HG03159 (cell line): ENCODE measurements around the gene TRIO.

ENCODE experiments used
- ATAC-seq: cut with Tn5 transposase; IDR thresholded peaks from one replicate; pipeline ENCODE4 v1.9.1; 2021; ENCODE audit warnings: mild to moderate bottlenecking, moderate library complexity; ENCODE audit not compliant: unreplicated experiment

The TRIO gene

DNA sequence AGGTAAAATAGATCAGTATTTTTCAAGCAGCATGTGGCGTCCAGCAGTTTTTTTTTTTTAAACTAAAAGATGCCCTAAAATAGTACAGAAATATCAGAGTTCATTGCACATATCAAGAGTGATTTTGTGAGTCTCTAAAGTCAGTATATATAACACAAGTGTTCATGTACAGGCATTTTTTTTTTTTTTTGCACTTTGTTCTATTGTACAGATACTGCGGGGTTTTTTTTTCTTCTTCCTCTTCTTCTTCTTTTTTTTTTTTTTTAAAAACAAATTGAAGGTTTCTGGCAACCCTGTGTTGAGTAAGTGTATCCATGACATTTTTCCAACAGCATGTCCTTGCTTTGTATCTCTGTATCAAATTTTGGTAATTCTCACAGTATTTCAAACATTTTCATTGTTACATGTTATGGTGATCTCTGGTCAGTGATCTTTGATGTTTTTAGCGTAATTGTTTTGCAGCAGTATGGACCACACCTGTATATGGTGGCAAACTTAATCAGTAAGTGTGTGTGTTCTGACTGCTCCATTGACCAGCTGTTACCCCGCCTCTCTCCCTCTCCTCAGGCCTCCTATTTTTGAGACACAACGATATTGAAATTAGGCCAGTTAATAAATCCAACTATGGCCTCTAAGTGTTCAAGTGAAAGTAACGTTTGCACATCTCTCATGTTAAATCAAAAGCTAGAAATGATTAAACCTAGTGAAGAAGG is 76.8 kb downstream of the TRIO start:
- ATAC-seq, result no peak

- ATAC-seq, result no peak
Measured at GRCh38 chr5:14220642-14221041, 77.5 kb downstream of the TRIO start.

DNA sequence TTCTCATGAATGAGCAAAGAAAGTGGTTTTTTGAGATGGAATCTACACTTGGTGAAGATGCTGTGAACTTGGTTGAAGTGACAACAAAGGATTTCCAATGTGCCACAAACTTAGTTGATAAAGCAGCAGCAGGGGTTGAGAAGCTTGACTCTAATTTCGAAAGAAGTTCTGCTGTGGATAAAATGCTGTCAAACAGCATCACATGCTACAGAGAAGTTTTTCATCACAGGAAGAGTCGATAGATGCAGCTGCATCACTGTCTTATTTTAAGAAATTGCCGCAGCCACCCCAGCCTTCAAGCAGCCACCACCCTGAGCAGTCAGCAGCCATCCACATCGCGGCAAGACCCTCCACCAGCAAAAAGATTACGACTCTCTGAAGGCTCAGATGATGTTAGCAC is 78.6 kb downstream of the TRIO start:
- no peak for ATAC-seq

DNA sequence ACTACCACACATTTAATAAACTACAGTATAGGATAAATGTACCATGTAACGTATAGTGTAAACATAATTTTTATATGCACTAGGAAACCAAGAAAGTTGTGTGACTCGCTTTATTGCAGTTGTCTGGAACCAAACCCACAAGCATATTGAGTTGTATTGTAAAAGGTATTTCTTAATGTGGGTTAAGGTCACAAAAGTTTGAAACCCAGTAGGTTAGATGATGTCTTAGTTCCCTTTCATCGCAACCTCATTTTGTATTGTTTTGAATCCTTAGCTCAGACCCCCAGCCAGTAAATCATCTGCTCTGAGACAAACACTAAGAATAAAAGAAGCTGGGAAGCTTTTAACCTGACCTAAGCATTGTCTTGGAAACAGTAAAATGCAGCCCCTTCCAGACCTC is 79.1 kb downstream of the TRIO start:
- ATAC-seq, result no peak

DNA sequence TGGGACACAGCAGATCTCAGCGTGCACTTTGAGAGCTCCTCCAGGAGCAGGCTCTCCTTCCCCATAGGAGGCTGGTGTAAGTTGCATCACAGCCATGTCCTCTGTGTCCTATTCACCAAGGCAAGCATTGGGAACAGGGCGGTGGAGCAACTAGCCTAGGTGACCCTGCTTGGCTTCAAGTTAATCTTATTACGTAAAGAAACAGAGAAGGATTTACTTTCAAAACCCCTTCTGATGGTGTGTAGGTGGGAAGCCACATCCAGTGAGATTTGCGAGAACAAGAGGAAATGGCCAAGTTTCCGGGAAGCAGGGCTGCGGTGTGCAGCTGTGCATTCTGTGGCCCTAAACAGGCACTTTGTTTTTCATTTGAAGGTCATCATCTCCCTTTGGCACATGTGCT is 80.2 kb downstream of the TRIO start:
- no peak for ATAC-seq

GRCh38 chr5:14225173-14225834 is 82.2 kb downstream of the TRIO start:
- no peak for ATAC-seq

DNA sequence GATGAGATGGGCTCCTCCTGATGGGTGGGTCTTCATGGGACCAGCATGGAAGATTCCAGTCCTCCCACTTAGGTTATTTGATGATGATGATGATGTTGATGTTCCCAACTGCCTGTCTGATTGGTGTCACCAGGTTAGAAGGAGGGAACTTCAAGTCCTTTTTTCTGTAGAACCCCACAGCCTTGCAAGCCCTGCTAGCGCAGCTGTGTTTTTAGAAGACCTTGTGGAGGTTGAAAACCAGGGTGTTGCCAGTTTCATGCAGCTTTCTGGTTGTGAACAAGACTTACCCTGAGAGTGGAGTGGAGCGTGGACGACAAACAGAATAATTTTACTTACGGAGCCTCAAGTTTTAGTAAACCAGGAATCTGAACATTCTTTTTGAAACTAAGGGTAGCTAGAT is 83.0 kb downstream of the TRIO start:
- ATAC-seq, result no peak

DNA sequence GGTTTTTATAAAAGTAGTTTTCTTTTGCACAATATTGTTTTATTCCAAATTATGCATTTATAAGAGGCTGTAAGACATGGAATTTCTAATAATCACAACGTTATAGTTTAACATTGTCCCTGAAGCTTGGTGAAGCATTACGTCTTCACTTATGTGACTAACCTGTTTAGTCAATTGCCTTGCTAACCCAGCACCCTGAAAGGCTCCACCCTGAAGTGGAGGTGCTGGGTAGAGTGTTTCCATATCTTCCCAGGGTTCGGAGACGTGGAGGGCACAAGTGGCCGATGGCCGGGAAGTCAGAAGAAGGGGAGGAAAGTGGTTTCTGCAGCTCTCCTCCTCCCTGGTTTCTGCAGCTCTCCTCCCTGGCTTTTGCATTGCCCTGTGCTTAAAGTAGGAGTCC is 83.4 kb downstream of the TRIO start:
- no peak for ATAC-seq

- ATAC-seq, result no peak
Measured at GRCh38 chr5:14226992-14227391, 83.8 kb downstream of the TRIO start.

- no peak for ATAC-seq
Measured at GRCh38 chr5:14227513-14227912, 84.4 kb downstream of the TRIO start.

DNA sequence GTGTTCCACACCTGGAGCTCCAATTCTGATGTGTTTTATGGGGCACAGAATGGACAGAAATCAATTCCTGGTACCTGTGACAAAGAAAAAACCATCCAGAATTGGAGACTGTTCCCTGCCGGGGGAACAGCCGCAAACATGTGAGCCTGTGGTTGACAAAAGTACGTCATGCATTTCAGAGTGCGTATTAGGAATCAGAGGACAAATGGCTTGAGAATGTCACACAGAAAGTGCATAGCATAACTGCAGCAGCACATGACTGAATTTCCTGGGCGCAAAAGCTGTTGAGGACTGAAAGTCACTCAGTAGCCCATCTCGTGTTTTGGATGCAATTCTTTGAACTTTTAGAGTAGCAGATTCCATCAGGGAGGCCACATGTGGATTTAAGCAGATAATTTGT is 85.1 kb downstream of the TRIO start:
- no peak for ATAC-seq

DNA sequence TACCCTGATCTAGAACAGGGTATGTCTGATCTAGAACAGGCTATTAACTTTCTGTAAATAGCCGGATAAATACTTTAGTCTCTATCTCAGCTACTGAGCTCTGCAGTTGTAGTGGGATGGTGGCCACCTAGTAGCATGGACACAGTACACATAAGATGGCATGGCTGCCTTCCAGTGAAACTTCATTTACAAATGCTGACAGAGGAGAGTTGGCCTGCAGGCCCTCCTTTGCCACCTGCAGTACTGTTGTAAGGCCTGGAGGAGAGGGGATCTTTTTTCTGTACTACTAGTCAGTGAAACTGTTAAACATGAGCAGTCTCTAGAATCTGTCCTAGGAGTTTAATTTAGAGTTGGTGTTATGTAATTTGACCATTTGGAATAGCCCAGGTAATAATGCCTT is 86.0 kb downstream of the TRIO start:
- ATAC-seq, result no peak

GRCh38 chr5:14229734-14230133 is 86.6 kb downstream of the TRIO start:
- no peak for ATAC-seq

DNA sequence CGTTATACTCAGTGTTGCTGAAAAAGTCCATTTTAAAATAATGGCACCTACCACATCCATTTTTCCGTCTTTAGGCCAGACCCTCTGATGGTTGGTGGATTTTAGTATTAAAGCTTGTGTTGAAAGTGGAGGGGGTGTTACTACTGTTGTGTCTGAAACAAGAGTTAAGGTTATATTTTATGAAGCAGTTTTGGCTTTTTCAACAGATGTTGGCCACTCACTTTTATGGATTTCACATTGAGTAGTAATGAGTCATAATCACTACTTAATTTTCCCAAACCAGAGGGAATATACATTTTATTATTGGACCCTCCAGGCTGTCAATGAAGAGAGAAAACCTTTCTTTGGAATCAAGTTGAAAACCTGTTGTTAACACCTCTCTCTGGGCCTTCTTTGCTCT is 88.0 kb downstream of the TRIO start:
- no peak for ATAC-seq

GRCh38 chr5:14231890-14232289 is 88.7 kb downstream of the TRIO start:
- no peak for ATAC-seq

DNA sequence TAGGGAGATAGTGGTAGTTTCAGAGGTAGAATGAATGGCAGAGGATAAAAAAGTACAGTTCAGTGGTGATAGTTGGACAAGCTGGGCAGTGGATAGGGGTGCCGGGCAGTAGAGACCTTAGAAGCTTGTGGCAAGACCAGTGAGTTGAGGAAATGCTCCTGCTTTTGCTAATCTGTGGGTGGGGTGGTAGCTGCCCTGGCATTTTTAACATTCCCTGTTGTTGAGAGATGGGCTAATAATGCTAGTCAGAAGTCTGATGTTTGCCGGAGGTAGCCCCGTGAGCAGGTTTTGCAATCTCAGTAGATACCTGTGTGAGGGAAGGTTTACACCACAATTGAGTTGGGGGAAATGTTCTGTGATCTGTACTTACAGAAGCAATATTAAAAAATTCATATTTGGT is 91.1 kb downstream of the TRIO start:
- ATAC-seq, result no peak

GRCh38 chr5:14235872-14236271 is 92.7 kb downstream of the TRIO start:
- peak; percentile 70 for ATAC-seq

GRCh38 chr5:14236757-14237156 is 93.6 kb downstream of the TRIO start:
- no peak for ATAC-seq

DNA sequence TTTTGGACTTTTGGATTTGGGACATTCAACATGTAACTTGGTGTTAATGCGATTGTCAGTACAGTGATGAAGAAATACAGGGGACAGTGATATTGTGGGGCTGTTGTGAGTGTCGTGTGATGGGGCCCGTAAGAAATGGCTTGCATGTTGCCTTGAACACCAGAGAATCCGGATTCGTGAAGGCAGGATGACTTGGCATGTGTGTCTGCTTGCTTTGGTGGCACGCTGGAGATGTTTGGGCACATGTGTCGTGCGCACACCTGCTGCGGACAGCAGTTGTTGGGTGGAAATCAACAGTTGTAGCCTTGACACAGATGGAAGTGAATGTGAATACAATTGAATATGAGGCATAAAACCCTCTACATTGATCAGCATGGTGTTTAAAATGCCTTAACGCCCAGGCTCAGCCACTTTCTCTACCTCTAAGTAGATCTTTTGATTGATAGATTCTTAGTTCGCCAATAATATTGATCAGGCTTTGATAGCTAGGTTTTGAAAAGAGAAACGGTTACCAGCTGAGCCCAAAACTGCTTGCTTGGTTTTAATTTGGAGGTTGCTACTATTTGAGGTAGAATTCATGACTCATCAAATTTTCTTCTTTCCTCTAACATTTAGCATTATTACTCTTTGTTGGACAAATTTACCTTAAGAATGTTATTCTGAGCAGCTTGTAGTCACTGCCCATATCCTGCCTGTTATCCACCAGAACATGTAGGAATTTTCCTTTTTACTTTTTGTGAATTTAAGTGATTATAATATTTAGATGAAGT is 94.4 kb downstream of the TRIO start:
- no peak for ATAC-seq

- no peak for ATAC-seq
Measured at GRCh38 chr5:14238272-14238671, 95.1 kb downstream of the TRIO start.

DNA sequence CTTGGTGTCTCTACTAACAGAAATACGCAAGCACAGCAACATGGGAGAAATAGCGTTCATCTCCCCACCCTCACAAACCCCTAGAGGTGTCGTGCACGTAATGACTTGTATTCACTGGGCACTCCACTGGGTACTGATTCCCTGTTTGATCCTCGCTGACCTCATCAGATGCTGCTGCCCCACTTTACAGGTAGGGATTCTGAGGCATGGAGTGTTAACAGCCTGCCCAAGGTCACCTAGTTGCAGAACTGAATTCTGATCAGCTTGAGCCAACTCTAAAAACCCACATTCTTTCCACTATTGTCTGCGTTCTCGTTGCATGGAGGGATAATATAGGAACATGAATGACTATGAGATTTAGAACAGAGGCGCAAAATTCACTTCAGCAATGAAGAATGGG is 96.3 kb downstream of the TRIO start:
- ATAC-seq, result no peak

- no peak for ATAC-seq
Measured at GRCh38 chr5:14239951-14240350, 96.8 kb downstream of the TRIO start.
